Measurements from ENCODE around the gene SBNO1.
"Not testable (repeated sequence)": the region's sequence is repeated elsewhere in the genome, so short reads cannot be mapped to it uniquely, and the experiment has no call there.

SBNO1 gene

DNA sequence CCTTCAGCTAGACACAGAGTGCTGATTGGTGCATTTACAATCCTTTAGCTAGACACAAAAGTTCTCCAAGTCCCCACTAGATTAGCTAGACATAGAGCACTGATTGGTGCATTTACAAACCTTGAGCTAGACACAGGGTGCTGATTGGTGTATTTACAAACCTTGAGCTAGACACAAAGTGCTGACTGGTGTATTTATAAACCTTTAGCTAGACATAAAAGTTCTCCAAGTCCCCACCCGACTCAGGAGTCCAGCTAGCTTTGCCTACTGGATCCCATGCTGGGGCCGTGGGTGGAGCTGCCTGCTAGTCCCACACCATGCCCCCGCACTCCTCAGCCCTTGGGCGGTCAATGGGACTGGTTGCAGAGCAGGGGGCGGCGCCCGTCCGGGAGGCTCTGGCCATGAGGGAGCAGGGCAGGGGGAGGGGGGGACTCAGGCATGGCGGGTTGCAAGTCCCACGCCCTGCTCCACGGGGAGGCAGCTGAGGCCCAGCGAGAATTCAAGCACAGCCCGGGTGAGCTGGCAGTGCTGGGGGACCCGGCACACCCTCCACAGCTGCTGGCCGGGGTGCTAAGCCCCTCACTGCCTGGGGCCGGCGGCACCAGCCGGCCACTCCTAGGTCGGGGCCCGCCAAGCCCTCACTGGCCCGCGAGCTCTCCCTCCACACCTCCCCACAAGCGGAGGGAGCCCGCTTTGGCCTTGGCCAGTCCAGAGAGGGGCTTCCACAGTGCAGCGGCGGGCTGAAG lies 115.5 kb downstream of the SBNO1 start:
- DNase-seq (ENCODE audit: low spot score), result not testable (repeated sequence)

DNA sequence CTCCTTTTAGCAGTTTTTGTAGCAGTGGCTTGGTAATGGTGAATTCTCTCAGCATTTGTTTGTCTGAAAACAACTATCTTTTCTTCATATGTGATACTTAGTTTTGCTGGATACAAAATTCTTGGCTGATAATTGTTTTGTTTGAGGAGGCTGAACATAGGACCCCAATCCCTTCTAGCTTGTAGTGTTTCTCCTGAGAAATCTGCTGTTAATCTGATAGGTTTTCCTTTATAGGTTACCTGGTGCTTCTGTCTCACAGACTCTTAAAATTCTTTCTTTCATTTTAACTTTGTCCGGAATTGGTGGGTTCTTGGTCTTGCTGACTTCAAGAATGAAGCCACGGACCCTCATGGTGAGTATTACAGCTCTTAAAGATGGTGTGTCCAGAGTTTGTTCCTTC lies 116.5 kb downstream of the SBNO1 start:
- DNase-seq (ENCODE audit: low spot score), result not testable (repeated sequence)

DNA sequence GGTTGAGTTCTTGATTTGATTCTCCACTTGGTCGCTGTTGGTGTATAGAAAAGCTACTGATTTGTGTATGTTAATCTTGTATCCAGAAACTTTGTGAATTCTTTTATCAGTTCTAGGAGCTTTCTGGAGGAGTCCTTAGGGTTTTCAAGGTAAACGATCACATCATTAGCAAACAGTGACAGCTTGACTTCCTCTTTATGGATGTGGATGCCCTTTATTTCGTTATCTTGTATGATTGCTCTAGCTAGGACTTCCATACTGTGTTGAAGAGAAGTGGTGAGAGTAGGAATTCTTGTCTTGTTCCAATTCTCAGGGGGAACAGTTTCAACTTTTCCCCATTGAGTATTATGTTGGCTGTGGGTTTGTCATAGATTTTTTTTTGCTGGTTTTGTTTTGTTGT lies 119.0 kb downstream of the SBNO1 start:
- DNase-seq (ENCODE audit: low spot score), result no peak

DNA sequence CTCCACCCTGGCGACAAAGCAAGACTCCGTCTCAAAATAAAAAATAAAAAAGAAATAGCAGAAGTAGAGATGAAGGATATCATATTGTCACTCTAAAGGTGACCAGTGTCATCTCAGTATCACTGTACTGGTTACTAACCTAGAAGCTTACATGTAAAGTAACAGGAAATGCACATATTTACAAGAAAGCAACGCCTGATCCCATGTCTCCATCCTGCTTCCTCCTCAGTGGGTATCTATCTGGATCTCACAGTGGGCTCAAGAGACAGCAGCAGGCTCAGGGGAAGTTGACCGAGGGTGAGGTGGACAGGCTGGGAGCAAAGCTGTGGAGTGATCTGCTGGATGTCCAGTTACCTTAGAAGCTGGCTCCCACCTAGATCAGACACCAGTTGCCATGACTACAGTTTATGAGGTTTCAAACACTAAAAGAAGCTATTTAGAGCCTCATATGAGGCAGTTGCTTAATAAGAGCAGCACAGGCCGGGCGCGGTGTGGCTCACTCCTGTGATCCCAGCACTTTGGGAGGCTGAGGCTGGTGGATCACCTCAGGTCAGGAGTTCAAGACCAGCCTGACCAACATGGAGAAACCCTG lies 120.9 kb downstream of the SBNO1 start:
- DNase-seq (ENCODE audit: low spot score), result no peak

DNA sequence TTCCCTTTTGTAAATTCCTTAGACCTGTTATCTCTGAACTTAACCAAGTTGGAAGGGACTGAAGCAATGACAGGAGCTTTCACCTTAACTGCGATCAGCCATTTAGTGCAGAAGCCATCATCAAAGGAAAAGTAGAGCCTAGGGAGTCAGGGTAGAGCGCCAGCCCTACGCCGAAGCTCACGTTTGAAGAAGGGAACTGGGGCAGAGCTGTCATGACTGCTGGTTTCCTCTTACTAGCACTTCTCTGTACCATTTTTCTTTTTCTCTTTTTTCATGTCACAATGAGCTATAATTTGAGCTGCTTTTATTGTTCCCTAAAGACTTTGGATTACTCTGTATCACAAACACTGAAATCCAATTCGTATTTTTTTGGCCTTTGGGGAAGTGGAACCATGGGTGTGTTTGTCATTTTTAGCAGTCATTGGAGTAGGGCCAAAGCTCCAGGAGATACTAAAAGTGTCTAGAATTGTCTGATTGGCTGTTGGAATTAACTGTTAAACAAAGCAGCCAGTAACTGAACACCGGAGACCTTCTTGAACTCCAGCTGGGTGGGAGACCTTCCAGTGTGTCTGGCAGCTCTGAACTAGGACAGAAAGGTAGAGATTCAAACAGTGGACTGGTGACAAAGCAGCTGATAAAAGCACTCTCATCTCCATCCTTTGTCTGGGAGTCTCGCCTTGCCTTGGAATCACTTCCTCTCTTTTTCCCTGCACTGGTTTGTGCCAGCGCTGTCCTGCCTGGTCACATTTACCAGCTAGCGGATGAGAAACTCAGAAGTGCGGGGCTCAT lies 122.3 kb downstream of the SBNO1 start:
- no peak for DNase-seq (ENCODE audit: low spot score)
